Ramos (cell line): Measurements from ENCODE around the gene WNT7A.

ENCODE experiments used
- in situ Hi-C: fragments of 300-500 bp; cut with MboI; formaldehyde crosslinking; loops from one replicate; pipeline ENCODE4 v1.14.3; 2022; ENCODE audit warnings: low sequenced_read_pairs; ENCODE audit not compliant: unreplicated experiment

Gene WNT7A

DNA sequence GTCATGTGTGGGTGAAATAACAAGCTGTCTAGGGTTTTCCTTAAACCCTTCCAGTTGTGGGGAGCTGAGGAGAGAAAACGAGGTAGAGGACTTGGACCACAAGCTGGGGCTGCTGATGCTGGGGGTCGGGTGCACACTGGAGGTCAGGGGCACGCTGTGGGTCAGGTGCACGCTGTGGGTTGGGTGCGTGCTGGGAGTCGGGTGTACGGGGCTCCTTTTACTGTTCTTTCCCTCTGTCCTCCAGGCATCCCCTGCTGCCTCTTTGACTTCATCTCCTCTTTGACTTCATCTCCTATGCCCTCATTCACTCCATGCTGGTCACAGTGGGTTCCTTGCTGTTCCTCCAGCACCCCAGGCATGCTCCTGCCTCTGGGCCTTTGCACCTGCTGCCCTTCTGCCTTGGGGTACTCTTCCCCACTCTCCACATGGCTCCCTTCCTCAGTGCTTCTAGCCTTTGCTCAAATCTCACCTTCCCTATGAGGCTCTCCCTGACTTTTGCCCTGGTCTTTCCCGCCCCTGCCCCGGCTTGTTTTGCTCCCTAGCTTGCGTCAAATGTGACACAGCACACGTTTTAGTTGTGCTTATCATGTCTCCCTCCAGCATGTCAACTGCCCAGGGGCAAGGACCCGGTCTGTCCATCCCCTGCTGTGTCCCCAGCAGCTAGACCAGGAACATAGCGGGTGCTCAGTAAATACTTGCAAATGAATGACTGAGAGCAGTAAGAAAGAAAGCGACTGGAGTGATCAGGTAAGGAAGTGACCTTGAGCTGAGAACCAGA, 45.4 kb downstream of the WNT7A start:
- in situ Hi-C loops = no loop called here

DNA sequence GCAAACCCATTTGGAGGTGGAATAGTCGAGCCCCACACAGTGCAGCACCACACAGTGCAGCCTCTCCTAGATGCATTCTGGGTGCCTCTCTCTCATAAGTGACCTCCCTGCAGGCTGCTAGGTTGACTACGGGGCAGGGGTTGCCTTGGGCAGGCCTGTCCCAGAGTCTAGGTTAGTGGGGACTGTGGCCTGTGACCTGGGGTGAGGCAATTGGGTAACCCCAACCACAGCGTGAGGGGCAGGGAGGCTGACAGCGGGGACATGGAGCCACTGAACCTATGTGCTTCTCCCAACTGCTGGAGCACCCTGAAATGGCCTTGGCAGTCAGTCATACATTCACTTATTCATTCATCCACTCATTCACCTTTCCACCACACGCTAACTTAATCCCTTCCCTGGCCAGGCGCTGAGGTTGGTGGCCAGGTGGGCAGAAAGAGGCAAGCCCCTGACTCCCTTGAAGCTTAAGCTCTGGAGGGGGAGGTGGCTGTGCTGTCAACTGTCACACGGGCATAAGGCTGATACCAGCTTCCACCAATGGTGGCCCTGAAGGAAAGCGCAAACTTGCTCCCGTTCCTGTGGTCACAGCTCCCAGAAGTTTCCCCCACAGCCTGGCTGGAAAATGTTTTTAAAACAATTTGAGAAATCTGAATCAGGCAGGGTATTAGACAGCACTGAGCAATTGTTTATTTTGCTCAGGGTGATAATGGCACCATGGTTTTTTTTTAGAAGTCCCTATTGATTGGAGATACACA, 46.2 kb downstream of the WNT7A start:
- in situ Hi-C loops = no loop called here

DNA sequence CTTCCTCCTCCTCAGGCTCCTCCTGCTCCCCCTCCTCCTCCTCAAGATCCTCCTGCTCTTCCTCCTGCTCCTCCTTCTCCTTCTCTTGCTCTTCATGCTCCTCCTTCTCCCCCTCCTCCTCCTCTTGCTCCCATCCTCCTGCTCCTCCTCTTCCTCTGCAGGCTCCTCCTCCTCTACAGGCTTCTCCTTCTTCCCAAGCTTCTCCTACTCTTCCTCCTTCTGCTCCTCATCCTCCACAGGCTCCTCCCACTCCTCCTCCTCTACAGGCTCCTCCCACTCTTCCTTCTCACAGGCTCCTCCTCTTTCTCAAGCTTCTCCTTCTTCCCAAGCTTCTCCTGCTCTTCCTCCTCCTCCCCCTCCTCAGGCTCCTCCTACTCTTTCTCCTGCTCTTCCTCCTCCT, 47.7 kb downstream of the WNT7A start:
- in situ Hi-C loops = no loop called here

DNA sequence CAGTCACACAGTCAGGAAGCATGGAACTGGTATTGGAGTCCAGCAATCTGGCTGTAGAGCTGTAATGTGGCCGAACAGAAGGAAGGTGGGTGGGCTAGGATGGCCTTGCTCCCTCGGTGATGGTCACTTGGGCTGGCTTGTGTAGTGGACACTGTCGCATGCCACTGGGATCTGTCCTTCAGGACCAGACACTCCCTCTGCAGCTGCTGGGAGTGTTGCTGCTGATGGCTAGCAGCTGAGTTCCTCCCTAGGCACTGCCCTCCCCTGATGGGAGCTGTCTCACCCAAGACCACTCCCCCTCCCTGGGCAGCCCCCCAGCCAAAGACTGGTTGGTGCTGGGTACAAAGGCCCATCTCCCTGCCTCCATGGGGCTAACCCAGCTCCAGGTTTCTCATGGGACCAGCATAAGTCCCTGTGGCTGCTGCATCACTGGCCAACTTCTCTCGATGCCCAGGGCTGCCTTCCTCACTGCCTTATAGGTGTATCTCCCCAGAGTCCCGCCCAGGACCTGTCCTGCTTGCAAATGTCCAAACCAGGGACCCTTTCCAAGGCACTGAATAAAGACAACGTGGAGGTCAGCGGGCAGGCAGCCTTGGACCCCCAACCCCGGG, 48.4 kb downstream of the WNT7A start:
- in situ Hi-C loops = no loop called here

DNA sequence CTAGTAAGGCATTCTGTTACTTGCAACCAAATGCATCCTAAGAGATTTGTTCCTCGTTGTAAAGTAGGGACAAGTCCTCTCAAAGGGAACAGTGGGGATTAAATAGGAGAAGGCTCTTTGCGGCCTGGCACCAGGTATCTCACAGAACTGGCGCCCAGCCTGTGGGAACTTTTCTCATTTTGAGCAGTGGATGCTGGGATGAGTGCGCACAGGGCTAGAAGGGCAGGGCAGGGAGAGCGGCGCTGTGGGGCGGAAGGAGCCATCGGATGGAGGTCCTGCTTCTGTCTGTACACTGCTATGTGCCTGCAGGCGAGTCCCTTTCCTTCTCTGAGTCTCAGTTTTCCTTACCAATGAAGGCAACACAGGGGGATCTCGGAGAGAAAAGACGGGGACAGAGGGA, 50.6 kb downstream of the WNT7A start:
- in situ Hi-C loops = no loop called here

DNA sequence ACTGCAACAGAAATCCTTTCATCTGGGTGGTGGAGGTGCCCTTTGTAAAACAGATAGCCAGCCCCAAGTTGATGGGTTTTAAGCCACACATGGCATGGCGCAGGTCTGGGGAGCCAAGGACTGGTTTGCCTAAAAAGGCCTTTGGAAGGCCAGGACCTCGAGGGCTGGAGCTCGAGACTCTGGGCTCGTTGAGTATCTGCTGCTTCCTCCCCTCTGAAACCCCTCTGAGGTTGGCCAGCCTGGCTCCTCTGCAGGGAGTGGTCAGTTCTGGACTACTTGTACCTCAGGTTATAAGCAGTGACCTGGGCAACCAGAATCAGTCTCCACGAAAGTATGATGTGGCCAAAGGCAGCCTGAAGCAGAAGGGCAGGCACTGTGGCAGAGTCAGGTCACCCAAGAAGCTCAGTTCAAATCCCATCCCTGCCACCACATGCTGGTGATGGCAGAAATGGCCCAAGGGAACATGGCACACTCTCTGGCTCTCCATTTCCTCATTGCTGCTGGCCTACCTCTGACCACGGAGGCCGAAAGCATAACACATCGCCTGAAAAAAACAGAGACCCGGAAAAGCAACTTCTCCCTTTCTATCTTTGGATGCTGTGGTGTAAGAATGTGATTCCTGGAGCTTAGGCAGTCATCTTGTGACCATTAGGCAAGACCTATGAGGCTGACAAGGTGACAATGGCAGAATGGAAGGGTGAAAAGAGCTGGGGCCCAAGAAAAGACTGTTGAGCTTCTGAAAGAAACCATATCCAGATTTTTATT, 51.2 kb downstream of the WNT7A start:
- in situ Hi-C loops = no loop called here

DNA sequence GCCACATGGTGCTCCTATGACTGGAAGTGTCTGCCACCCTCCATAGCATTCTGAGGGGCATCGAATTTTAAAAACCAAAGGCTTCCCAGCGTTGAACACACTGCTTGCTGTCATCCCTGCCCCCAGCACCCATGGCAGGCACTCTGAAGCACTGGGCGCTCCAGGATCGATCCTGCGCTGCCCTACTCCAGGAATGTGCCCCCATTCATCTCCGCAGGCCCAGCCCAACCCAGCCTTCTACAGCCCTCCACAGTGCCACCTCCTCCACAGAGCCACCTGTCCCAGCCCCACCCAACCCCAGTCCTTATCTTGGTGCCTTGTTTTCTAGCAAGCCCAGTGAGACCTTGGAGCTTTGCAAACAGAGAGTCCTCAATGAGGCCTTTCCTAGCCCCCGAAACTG, 52.2 kb downstream of the WNT7A start:
- in situ Hi-C loops = no loop called here

DNA sequence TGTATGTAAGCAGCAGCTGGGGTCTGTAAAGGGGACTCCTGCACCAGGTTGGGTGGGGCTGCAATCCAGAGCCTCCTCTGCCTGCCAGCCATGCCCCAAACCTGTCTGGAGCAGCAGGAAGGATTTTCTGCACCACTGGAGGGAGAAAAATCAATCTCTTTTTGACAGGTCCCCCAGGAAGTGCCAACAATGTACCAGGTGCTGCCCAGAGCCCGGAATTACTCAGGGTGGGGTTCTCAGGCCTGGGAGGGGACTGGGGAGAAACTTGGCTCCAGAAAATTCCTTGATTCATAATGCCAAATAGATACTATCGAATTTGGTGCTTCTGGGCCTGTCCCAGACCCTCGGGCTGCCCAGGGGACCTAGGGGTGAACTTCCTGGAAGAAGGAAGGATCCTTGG, 52.6 kb downstream of the WNT7A start:
- in situ Hi-C loops = no loop called here

DNA sequence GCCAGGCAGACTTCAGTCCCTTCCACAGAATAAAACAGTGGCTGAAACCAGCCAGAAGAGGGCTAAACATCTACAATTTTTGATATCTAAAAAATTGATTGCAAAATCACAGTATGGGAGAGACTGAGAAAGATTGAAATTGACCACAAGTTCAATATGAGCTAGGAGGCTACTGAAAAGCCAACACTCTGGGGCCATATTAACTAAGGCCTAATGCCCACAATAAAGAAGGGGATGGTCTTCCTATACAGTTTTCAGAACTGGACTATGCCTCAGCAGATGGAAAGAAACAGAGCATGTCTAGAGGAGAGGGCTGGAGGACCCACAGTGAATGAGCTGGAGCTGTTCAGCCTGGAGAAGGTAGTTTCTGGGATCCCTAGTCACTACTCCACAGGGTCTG, 53.2 kb downstream of the WNT7A start:
- in situ Hi-C loops = no loop called here

DNA sequence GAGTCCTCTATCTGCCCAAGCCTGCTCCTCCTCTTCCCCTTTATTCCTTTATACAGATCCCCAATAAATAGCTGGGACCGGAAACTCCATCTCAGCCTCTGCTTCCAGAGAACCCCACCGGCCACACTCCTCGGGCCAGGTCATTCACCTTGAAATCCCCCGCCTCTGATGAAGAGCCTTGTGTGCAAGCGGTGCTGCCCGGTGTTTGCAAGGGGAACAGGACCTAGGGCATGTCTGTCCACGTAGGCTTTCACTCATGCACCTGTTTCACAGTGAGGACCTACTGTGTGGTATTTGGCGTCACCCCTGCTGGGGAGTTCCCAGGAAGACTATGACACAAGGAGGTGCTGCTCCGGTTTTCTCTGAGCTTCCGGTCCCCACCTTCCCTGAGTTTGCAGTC, 54.0 kb downstream of the WNT7A start:
- in situ Hi-C loops = no loop called here

DNA sequence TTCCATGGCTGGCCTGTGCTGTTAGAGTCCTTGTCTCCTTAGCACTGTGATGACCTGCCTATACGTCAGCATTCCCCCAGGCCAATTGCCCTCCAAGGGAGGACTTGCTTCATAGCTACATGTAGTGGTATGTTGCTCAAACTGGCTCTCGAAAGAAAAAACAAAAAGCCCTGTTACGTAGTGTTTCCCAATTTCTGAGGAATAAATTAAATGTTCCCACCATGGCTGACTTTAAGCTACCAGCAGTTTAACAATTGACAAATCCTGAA, 54.6 kb downstream of the WNT7A start:
- in situ Hi-C loops = no loop called here

DNA sequence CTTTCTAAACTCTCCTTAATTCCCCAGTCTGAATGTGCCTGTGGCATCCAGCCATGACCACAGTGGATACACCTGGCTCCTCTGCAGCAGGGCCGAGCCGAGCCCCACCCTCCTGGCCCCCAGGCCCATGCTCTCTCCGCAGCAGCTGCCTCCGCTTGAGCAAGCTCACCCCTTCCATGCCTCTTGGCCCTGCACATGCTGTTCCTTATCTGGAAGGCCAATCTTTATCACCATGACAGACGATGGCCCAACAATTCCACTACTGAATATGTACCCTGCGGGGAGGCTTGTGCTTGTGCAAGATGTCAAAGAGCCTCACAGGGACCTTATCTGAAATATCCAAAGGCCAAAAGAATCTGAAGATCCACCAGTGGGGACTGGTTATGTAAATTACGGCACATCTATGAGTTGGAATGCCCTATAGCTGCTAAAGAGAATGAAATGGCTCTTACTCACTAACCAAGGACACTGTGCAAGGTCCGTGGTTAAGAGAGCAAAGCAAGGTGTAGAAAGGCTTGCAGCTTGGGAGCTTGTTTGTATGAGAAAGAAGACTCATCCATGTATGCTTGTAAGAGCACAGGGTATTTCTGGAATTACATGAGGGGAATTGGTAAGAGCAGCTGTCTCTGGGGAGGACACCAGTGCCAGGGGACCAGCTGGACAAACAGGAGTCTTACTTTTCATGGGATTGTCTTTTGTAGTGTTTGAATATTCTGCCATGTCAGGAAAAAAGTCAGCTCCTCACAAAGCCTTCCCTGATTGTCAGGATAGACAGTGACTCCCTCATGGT, 55.2 kb downstream of the WNT7A start:
- in situ Hi-C loops = no loop called here

DNA sequence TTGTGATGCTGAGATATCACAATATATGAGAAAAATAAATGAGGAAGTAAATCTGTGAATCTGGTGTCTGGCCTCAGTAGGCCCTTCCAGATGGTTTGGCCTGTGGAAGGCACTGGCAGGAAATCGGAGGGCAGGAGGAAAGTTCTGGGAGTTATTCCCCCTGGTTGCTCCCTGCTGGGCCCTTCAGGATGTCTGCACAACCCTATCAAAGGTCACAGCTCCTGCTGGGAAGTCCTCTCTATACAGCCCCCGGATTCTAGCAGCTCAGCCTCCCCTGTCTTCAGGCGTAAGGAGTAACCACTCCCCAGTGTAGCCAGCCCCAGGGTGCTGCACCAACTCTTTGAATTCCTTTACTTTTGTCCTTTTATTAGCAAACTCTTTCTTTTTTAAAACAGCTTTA, 56.2 kb downstream of the WNT7A start:
- in situ Hi-C loops = no loop called here

DNA sequence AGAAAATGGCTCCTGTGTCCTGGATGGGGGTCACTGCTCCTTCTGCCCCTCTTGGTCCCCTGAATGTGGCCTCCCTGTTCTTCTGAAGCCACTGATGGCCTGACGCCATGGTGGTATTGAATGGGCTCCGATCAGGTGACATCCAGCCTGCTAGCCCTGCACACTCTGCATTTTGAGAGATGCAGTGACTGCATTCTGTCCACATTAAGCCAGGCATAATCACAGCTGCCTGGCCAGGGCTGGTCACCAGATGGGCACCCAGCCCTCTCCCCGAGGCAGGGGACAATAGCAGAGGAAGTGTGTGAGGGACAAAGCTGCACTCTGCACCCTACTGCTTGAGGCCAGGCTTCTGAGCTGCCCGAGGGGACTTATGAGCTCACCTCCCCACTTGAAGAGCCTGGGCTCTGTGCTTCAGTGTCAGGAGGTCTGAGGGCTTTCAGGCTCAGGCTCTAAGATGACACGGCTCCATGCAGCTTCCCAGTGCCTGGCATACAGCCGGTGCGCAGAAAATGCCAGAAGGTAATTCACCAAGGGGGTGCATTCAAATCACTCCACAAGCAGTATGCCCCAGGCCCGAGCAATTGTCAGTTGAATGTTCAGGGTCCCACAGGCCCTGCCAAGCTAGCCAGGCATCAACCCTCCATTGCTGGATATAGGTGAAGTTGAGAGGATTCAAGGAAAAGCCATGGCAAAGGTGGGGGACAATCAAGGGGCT, 56.8 kb downstream of the WNT7A start:
- in situ Hi-C loops = no loop called here

DNA sequence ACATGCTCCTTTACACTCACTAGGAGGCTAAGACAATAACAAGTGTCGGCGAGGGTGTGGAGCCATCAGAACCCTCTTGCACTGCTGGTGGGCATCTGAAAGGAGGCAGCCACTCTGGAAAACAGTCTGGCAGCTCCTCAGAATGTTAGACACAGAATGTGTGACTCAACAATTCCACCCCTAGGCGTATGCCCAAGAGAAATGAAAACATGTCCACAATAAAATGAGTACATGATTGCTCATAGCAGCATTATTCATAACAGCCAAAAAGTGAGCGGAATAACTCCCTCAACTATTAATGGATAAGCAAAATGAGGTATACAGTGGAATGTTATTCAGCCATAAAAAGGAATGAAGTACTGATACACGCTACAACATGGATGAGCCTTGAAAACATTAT, 57.8 kb downstream of the WNT7A start:
- in situ Hi-C loops = no loop called here

DNA sequence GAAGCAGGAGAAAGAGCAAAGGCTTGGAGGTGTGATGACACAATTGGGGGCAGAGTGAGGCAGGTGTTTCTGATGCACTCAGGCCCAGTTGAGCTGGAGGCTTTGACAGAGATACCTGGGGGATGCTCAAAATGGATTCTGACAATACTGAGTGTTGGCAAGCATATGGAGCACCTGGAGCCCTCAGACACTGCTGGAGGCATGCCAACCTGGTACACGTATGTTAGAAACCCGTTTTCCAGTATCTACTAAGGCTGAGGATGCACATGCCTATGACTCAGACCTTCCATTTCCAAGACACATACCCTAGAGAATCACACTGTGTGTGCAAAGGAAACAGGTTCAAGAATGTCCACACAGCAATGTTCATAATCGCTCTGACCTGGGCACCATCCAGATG, 58.7 kb downstream of the WNT7A start:
- in situ Hi-C loops = no loop called here

DNA sequence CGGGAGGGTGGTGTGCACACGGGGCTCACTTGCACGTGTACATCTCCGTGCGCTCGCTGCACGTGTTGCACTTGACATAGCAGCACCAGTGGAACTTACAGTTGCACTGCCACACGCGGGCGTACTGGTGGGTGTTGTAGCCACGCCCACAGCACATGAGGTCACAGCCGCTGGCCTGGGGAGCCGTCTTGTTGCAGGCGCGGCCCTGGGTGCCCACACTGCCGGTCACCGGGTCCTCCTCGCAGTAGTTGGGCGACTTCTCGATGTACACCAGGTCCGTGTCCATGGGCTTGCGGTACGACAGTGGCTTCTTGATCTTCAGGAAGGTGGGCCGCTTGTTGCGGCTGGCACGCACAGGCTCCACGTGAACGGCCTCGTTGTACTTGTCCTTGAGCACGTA, 61.0 kb downstream of the WNT7A start:
- in situ Hi-C loops = no loop called here

DNA sequence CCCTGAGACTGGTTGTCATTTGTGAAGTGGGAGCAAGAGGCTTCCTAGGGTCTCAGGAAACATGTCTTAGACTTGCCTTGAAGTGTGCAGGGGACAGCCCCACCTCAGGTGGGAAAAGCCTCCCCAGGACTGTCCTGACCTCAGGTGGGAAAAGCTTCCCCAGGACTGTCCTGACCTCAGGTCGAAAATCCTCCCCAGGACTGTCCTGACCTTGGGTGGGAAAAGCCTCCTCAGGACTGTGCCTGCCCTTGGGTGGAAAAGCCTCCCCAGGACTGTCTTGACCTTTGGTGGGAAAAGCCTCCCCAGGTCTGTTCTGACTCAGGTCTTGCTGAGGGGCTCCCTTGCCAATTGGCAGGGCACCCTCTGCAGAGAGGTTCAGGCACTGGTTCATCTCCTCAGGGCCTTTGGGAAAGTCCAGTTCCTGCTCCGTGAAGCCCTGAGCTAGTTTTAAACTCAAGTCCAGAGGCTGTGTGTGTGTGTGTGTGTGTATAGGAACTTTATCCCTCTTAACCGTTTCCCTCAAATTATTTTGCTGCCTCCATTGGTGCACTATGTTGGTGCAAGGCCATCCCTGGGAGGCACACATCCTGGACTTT, 64.7 kb downstream of the WNT7A start:
- in situ Hi-C loops = no loop called here

DNA sequence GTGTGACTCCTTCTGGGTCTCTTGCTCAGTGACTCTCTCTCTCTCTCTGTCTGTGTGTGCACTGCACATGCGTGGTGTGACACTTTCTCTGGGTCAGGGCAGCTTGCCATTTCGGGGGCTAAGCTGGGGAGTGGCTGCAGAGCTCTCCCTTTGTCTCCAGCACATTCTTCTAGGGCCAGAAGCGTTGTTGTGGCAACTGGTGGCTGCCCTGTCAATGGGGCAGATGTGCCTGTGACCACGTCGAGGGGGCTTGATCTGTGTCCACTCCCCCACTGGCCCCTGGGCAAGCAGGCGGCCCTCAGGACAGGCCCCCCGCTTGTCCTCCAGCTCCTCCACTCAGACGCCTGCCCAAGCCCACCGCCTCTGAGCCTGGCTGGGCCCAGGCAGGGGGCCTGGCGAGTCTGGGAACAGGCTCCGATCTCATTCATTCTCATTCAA, 67.8 kb downstream of the WNT7A start:
- in situ Hi-C loops = no loop called here
